HG03045 (cell line): ENCODE results near the gene DAP3.
"Not testable (repeated sequence)": the region's sequence is repeated elsewhere in the genome, so short reads cannot be mapped to it uniquely, and the experiment has no call there.

Experiments
- ATAC-seq: cut with Tn5 transposase; IDR thresholded peaks from one replicate; pipeline ENCODE4 v1.9.1; 2021; ENCODE audit warnings: mild to moderate bottlenecking, moderate library complexity; ENCODE audit not compliant: unreplicated experiment

Gene DAP3

DNA sequence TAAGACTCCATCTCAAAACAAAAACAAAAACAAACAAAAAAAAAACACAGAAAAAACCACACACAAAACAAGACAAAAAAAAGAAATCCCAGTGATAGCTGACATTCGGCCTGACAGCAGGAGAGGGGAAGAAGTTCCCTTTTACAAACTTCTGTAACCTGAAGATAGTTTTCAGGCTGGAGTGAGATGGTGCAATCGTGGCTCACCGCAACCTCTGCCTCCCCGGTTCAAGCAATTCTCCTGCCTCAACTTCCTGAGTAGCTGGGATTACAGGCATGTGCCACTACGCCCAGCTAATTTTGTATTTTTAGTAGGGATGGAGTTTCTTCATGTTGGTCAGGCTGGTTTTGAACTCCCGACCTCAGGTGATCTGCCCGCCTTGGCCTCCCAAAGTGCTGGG, 75.1 kb downstream of the DAP3 start:
- ATAC-seq = not testable (repeated sequence)

DNA sequence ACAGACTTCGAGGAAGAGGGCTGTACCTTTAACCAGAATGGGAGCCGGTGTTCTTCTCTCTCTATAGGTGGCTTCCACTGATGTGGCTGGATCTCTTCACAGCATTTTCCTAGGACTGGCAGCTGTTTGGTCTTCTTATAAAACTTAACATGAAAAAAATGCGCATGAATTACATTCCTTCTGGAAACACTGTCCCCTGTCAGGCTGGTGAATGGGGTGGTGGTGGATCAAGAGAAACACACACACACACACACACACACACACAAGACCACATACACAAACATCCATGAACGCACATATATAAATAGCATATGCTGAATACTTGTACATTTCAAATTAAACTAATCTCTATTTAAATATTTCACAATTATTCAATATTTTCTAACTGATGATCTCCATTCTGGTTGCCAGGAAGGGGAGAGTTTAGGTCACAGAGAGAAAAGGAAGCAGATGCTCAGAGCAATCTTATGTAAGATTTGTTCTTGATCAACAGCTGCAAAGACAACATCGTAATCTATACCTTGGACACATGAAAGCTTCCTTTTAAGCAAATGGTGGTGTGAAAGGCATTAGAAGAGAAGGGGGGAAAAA, 78.6 kb downstream of the DAP3 start:
- not testable (repeated sequence) for ATAC-seq

DNA sequence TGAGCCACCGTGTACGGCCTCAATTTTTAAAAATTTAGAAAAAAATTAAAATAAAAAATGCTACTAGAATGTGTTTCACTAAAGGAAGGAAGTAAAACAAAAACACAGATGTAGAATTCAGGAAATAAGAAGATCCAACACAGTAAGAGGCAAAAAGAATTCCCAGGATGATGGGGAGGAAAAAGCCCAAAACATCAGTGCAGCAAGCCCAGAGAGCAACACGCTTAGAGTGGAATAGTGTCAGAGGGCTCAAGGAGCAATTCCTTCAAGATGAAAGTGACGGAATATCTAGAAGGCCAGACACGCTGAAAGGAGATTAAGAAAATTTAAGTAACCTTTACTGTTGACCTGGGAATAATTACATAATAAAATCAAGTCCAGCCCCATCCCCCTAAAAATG, 80.4 kb downstream of the DAP3 start:
- ATAC-seq = no peak

DNA sequence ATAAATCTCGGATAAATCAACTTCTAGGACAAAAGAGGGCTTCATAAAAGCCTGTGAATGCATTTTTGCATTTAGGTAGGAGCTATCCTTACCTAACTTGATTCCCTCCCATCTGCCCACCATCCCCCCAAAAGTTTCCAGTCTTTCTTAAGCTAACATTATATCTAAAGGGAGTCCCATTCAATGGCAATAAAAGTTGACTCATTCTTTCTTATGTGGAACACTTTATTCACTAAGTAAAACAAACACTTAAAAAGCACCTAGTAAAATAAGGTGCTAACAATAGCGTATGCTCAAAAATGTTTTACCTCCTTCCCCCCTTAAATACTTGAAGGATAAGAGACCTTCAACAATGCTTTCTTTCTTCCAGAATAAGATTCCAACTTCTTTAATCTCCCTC, 84.3 kb downstream of the DAP3 start:
- no peak for ATAC-seq

DNA sequence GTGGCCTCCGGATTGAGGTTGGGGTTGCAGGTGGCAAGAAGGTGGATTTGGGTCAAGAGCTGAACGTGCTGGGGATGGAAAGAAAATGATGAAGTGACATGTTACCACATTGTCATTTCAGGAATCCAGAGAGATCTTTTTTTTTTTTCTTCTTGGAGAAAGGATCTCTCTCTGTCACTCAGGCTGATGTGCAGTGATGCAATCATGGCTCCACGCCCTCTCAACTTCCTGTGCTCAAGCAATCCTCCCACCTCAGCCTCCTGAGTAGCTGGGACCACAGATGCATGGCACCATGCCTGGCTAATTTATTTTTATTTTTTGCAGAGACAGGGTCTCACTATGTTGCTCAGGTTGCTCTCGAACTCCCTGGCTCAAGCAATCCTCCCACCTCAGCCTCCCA, 87.5 kb downstream of the DAP3 start:
- no peak for ATAC-seq

DNA sequence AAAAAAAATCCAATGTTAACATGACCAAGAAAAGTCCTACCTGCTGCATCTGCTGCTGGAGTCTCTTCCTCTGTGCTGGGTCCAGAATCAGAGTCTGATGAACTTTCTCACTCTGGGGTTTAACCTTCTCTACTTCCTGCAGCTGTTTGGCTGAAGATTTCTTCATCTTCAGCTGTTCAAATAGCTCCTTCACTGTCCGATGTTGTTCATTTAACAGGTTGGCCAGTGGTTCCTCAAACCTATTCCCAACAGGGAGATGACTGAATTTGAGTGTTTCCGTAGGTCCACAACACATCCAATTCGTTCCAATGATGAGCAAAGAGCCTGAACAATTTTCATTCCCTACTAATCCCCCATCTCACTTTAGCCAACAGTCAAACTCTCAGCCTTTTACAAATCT, 88.7 kb downstream of the DAP3 start:
- no peak for ATAC-seq
